Measurements from ENCODE around the gene DEAF1.

- TF ChIP-seq POLR2A (IDR thresholded peaks at IDR 0.05; ENCODE audit: low read length) (no peak), GATA1 (IDR thresholded peaks at IDR 0.05; ENCODE audit: low read depth, low read length) (no peak)
Measured at GRCh38 chr11:720642-721246, 25.7 kb upstream of the DEAF1 start.
